Hypothalamus (tissue), 51 donors: ENCODE data around the gene RASGRF2.

Experiments
- DNase-seq, 51 donors: peaks; one replicate each; lab custom pipeline; 2025; lab: John Stamatoyannopoulos, UW

The RASGRF2 gene

GRCh38 chr5:80959768-80960442 is at the start of gene RASGRF2:
Gene RASGRF2, plus strand, starts transcription at chr5:80960363. Its CDS starts 376 bp downstream, at chr5:80960739.
- peak in 27 of 51 donors; percentile 9 to 64 (median 42) for DNase-seq

GRCh38 chr5:80912479-80912878 is 47.7 kb upstream of the RASGRF2 start:
- no peak for DNase-seq

GRCh38 chr5:80915716-80916115 is 44.4 kb upstream of the RASGRF2 start:
- no peak for DNase-seq

GRCh38 chr5:80916676-80917075 is 43.5 kb upstream of the RASGRF2 start:
- no peak for DNase-seq

GRCh38 chr5:80917631-80918030 is 42.5 kb upstream of the RASGRF2 start:
- no peak for DNase-seq

GRCh38 chr5:80919678-80920196 is 40.4 kb upstream of the RASGRF2 start:
- no peak for DNase-seq

- no peak for DNase-seq
Measured at GRCh38 chr5:80920333-80920732, 39.8 kb upstream of the RASGRF2 start.

GRCh38 chr5:80921026-80921425 is 39.1 kb upstream of the RASGRF2 start:
- DNase-seq = no peak

GRCh38 chr5:80925931-80926330 is 34.2 kb upstream of the RASGRF2 start:
- DNase-seq = no peak

- DNase-seq = no peak
Measured at GRCh38 chr5:80926536-80926935, 33.6 kb upstream of the RASGRF2 start.

- no peak for DNase-seq
Measured at GRCh38 chr5:80926979-80927656, 33.0 kb upstream of the RASGRF2 start.

- DNase-seq = no peak
Measured at GRCh38 chr5:80928073-80928472, 32.1 kb upstream of the RASGRF2 start.

- no peak for DNase-seq
Measured at GRCh38 chr5:80930940-80931339, 29.2 kb upstream of the RASGRF2 start.

GRCh38 chr5:80931411-80931810 is 28.8 kb upstream of the RASGRF2 start:
- no peak for DNase-seq

- DNase-seq = no peak
Measured at GRCh38 chr5:80933036-80933435, 27.1 kb upstream of the RASGRF2 start.

GRCh38 chr5:80934751-80935150 is 25.4 kb upstream of the RASGRF2 start:
- no peak for DNase-seq

GRCh38 chr5:80935811-80936385 is 24.3 kb upstream of the RASGRF2 start:
- DNase-seq = no peak

GRCh38 chr5:80936881-80937280 is 23.3 kb upstream of the RASGRF2 start:
- DNase-seq = no peak

- DNase-seq = peak in 1 of 51 donors; percentile 11
Measured at GRCh38 chr5:80937584-80938356, 22.4 kb upstream of the RASGRF2 start.

GRCh38 chr5:80941496-80941895 is 18.7 kb upstream of the RASGRF2 start:
- no peak for DNase-seq

- DNase-seq = no peak
Measured at GRCh38 chr5:80951366-80951765, 8.8 kb upstream of the RASGRF2 start.
